DND-41 (cell line): ENCODE data around the gene KAZN.
"Not testable (repeated sequence)": the region's sequence is repeated elsewhere in the genome, so short reads cannot be mapped to it uniquely, and the experiment has no call there.

ENCODE experiments used
- ATAC-seq: fragments of 200-7000 bp; cut with Tn5 transposase; 3 replicates; pipeline ENCODE4 v1.9.1; 2021; ENCODE audit warnings: low read depth; ENCODE audit not compliant: insufficient read depth
- DNase-seq: peaks from one replicate; pipeline ENCODE4 v3.0.0-alpha.2; 2020
- H2AFZ ChIP-seq: 2 replicates; pipeline ENCODE4 v1.6.0; 2012; ENCODE audit warnings: low read depth, low read length
- H3K27ac ChIP-seq: 2 replicates; pipeline ENCODE4 v1.5.1; 2012; ENCODE audit warnings: low read length, inconsistent platforms
- H3K27me3 ChIP-seq: fragments of 200-600 bp; sonication (generic); 2 replicates; pipeline ENCODE4 v1.6.0; 2012; ENCODE audit warnings: low read length, mild to moderate bottlenecking, inconsistent platforms; ENCODE audit not compliant: insufficient read depth, poor library complexity
- H3K36me3 ChIP-seq: 2 replicates; pipeline ENCODE4 v1.5.1; 2012; ENCODE audit warnings: low read length, inconsistent platforms; ENCODE audit not compliant: insufficient read depth
- H3K4me1 ChIP-seq: 2 replicates; pipeline ENCODE4 v1.5.1; 2012; ENCODE audit warnings: mild to moderate bottlenecking, low read length; ENCODE audit not compliant: insufficient read depth
- H3K4me2 ChIP-seq: 2 replicates; pipeline ENCODE4 v1.6.0; 2012; ENCODE audit warnings: mild to moderate bottlenecking, moderate library complexity, low read length, inconsistent platforms; ENCODE audit not compliant: insufficient read depth
- H3K4me3 ChIP-seq, 2 experiments: fragments of 200-600 bp in 1 of 2; shearing (Covaris generic) in 1 of 2; 2 replicates each; pipeline ENCODE4 v1.5.1; 2012 to 2016; ENCODE audit warnings: inconsistent platforms in 2 of 2, low read length in 2 of 2, mild to moderate bottlenecking in 2 of 2, low read depth in 1 of 2, moderate library complexity in 1 of 2
- H3K79me2 ChIP-seq: 2 replicates; pipeline ENCODE4 v1.6.0; 2012; ENCODE audit warnings: low read length, inconsistent platforms; ENCODE audit not compliant: insufficient read depth
- H3K9ac ChIP-seq: 2 replicates; pipeline ENCODE4 v1.6.0; 2012; ENCODE audit warnings: low read depth, mild to moderate bottlenecking, inconsistent platforms, low read length, moderate library complexity
- H3K9me3 ChIP-seq: 2 replicates; pipeline ENCODE4 v1.5.1; 2012; ENCODE audit warnings: low read length, moderate library complexity, mild to moderate bottlenecking, inconsistent platforms; ENCODE audit not compliant: insufficient read depth, severe bottlenecking
- H4K20me1 ChIP-seq: 2 replicates; pipeline ENCODE4 v1.6.0; 2012; ENCODE audit warnings: low read length; ENCODE audit not compliant: insufficient read depth
- EZH2 ChIP-seq: IDR thresholded peaks from 3 replicates; pipeline ENCODE4 v1.6.1; 2012; ENCODE audit warnings: borderline replicate concordance, low read depth, mild to moderate bottlenecking, moderate library complexity, low read length, inconsistent platforms; ENCODE audit not compliant: severe bottlenecking
- TF ChIP-seq, protein P1 (sequence below): IDR thresholded peaks from 2 replicates; pipeline ENCODE4 v1.5.1; 2012; ENCODE audit warnings: borderline replicate concordance, low read length, moderate library complexity, mild to moderate bottlenecking; ENCODE audit not compliant: poor library complexity, severe bottlenecking; ENCODE audit errors: extremely low read depth

Gene KAZN

GRCh38 chr1:15039901-15040300 is 441.4 kb downstream of the KAZN start:
- H3K27ac ChIP-seq, result no peak overlapping the region
- DNase-seq, result no peak
- H2AFZ ChIP-seq, result no peak overlapping the region
- no peak for ATAC-seq
- H3K4me3 ChIP-seq, result no peak overlapping the region
- H4K20me1 ChIP-seq, result peaks cover 5% of the 10 kb centered on the region; the same call in 1 of the 2 replicates
- H3K4me2 ChIP-seq, result no peak overlapping the region
- H3K9me3 ChIP-seq, result no peaks in the 10 kb centered on the region
- TF ChIP-seq EZH2, result no peak
- TF ChIP-seq, protein P1, sequence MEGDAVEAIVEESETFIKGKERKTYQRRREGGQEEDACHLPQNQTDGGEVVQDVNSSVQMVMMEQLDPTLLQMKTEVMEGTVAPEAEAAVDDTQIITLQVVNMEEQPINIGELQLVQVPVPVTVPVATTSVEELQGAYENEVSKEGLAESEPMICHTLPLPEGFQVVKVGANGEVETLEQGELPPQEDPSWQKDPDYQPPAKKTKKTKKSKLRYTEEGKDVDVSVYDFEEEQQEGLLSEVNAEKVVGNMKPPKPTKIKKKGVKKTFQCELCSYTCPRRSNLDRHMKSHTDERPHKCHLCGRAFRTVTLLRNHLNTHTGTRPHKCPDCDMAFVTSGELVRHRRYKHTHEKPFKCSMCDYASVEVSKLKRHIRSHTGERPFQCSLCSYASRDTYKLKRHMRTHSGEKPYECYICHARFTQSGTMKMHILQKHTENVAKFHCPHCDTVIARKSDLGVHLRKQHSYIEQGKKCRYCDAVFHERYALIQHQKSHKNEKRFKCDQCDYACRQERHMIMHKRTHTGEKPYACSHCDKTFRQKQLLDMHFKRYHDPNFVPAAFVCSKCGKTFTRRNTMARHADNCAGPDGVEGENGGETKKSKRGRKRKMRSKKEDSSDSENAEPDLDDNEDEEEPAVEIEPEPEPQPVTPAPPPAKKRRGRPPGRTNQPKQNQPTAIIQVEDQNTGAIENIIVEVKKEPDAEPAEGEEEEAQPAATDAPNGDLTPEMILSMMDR, result no peak
- H3K27me3 ChIP-seq, result no peaks in the 10 kb centered on the region
- H3K79me2 ChIP-seq, result no peaks in the 10 kb centered on the region
- H3K4me1 ChIP-seq, result 0 out of 2 replicates have a peak, but pooled peaks cover 3% of the 10 kb centered on the region
- peaks cover 23% of the 10 kb centered on the region for H3K36me3 ChIP-seq
- H3K9ac ChIP-seq, result no peak overlapping the region

DNA sequence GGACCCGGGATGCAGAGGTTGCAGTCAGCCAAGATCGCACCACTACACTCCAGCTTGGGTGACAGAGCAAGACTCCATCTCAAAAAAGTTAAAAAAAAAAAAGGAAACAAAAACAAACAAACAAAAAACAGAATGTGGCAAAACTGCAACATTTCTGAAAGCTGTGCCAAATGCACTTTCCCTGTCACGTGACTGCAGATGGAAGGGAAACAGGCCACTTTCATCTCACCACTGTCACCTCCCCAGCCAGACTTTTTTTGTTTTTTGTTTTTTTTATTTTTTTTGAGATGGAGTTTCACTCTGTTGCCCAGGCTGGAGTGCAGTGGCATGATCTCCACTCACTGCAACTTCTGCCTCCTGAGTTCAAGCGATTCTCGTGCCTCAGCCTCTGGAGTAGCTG is 442.2 kb downstream of the KAZN start:
- not testable (repeated sequence) for H3K9ac ChIP-seq, H3K4me1 ChIP-seq, ATAC-seq, H3K79me2 ChIP-seq, H2AFZ ChIP-seq, H3K9me3 ChIP-seq, H4K20me1 ChIP-seq, H3K4me2 ChIP-seq, H3K27me3 ChIP-seq, H3K4me3 ChIP-seq, H3K27ac ChIP-seq, DNase-seq
- H3K36me3 ChIP-seq, result peaks cover 25% of the 10 kb centered on the region

- Histone ChIP-seq H3K36me3 (peaks cover 36% of the 10 kb centered on the region), H3K4me3 (no peak overlapping the region), H3K27me3 (no peaks in the 10 kb centered on the region), H3K4me2 (no peak overlapping the region), H3K9me3 (no peaks in the 10 kb centered on the region), H4K20me1 (peaks cover 16% of the 10 kb centered on the region), H3K79me2 (no peaks in the 10 kb centered on the region), H3K27ac (no peak overlapping the region), H3K9ac (no peak overlapping the region), H3K4me1 (0 out of 2 replicates have a peak, but pooled peaks cover 3% of the 10 kb centered on the region), H2AFZ (no peak overlapping the region)
- no peak for ATAC-seq
- no peak for DNase-seq
- TF ChIP-seq EZH2, result no peak
- TF ChIP-seq, protein P1, result no peak
Measured at GRCh38 chr1:15042866-15043265, 444.4 kb downstream of the KAZN start.

DNA sequence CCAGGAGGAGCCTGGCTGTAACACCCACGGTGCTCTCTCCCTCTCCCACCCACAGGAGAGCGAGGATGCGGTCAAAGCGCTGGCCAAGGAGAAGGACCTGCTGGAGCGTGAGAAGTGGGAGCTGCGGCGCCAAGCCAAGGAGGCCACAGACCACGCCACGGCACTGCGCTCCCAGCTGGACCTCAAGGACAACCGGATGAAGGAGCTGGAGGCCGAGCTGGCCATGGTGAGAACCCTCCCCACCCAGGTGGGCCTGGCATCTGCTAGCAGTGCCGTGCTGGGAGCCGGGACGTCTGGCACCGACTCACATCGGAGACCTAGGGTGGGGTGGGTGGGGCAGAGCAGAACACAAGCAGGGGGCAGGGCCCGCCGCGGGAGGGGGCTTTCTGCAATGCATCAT is 445.4 kb downstream of the KAZN start:
- Histone ChIP-seq H3K4me1 (0 out of 2 replicates have a peak, but pooled peaks cover 3% of the 10 kb centered on the region), H3K4me2 (no peak overlapping the region), H3K79me2 (no peaks in the 10 kb centered on the region), H2AFZ (no peak overlapping the region), H3K27ac (no peak overlapping the region), H3K4me3 (no peak overlapping the region), H3K9me3 (no peaks in the 10 kb centered on the region), H4K20me1 (peaks cover 18% of the 10 kb centered on the region), H3K9ac (no peak overlapping the region), H3K27me3 (no peaks in the 10 kb centered on the region), H3K36me3 (peaks cover 29% of the 10 kb centered on the region)
- ATAC-seq, result no peak
- TF ChIP-seq, protein P1, result no peak
- no peak for TF ChIP-seq EZH2
- no peak for DNase-seq
